ENCODE results near the gene PRDX5. TPM values are rescaled to one million over a fixed set of nuclear protein-coding genes. Genes with fewer than 3 reads are reported as not detected.

PRDX5 gene
- total and polyA plus RNA-seq, 4 donors: 66.8 to 201 (median 135) TPM

- no peak for DNase-seq (ENCODE audit: low spot score)
- no peak for TF ChIP-seq FOXA1 (IDR thresholded peaks at IDR 0.05)
- no peak for TF ChIP-seq REST (IDR thresholded peaks at IDR 0.05)
- no peak for TF ChIP-seq ATF3 (IDR thresholded peaks at IDR 0.05)
- TF ChIP-seq TAF1 (conservative IDR thresholded peaks at IDR 0.05): no peak
- no peak for TF ChIP-seq ZBTB33 (IDR thresholded peaks at IDR 0.05)
- TF ChIP-seq FOXA2 (IDR thresholded peaks at IDR 0.05): no peak
- no peak for TF ChIP-seq CTCF (IDR thresholded peaks at IDR 0.05; ENCODE audit: low read depth, low read length, missing input control)
- TF ChIP-seq SP1 (IDR thresholded peaks at IDR 0.05): no peak
- TF ChIP-seq EGR1 (IDR thresholded peaks at IDR 0.05; ENCODE audit: low read depth in 2 of 2): no peak
- no peak for TF ChIP-seq MAX (IDR thresholded peaks at IDR 0.05)
- no peak for TF ChIP-seq GABPA (IDR thresholded peaks at IDR 0.05 in 1 of 2, conservative IDR thresholded peaks at IDR 0.05 in 1 of 2)
- no peak for TF ChIP-seq JUND (IDR thresholded peaks at IDR 0.05)
- no peak for TF ChIP-seq RXRA (IDR thresholded peaks at IDR 0.05)
- 94% methylated on average over 7 of the region's 7 CpGs for WGBS
Measured at GRCh38 chr11:64349025-64349387, 31.1 kb downstream of the PRDX5 start.

GRCh38 chr11:64349404-64349803, 31.5 kb downstream of the PRDX5 start:
- no peak overlapping the region for H3K9ac ChIP-seq (ENCODE audit: low read depth in 1 of 2, low read length in 2 of 2)
- no peaks in the 10 kb centered on the region for H3K9me3 ChIP-seq (ENCODE audit: control insufficient read depth in 4 of 4, low read length in 3 of 4)
- H3K27me3 ChIP-seq (ENCODE audit: control insufficient read depth in 4 of 4, insufficient read depth in 4 of 4, low read length in 3 of 4): no peaks in the 10 kb centered on the region
- WGBS: 93% methylated on average over 11 of the region's 11 CpGs
- no peaks in the 10 kb centered on the region for H3K36me3 ChIP-seq (ENCODE audit: control insufficient read depth in 4 of 4, insufficient read depth in 3 of 4, low read depth in 1 of 4, low read length in 3 of 4)
- H3K27ac ChIP-seq (ENCODE audit: low read depth in 1 of 2, low read length in 2 of 2): no peak overlapping the region
- H3K4me3 ChIP-seq (ENCODE audit: low read depth in 1 of 3, low read length in 3 of 3): no peak overlapping the region
- TF ChIP-seq MAX (IDR thresholded peaks at IDR 0.05): no peak
- no peak for TF ChIP-seq EGR1 (IDR thresholded peaks at IDR 0.05; ENCODE audit: low read depth in 2 of 2)
- no peak for TF ChIP-seq RAD21 (IDR thresholded peaks at IDR 0.05)
- TF ChIP-seq REST (IDR thresholded peaks at IDR 0.05): no peak
- DNase-seq (ENCODE audit: low spot score): no peak
- H3K4me1 ChIP-seq (ENCODE audit: control insufficient read depth in 4 of 4, insufficient read depth in 4 of 4, low read length in 3 of 4): peaks cover 0 to 8% (median 4%) of the 10 kb centered on the region in 4 donors

More at GRCh38 chr11:64349025-64349387, 31.1 kb downstream of the PRDX5 start:
- H3K9me3 ChIP-seq (ENCODE audit: control insufficient read depth in 4 of 4, low read length in 3 of 4): no peaks in the 10 kb centered on the region
- H3K36me3 ChIP-seq (ENCODE audit: control insufficient read depth in 4 of 4, insufficient read depth in 3 of 4, low read depth in 1 of 4, low read length in 3 of 4): no peaks in the 10 kb centered on the region
- H3K27ac ChIP-seq (ENCODE audit: low read depth in 1 of 2, low read length in 2 of 2): no peak overlapping the region
- peaks cover 0 to 7% (median 3%) of the 10 kb centered on the region in 4 donors for H3K4me1 ChIP-seq (ENCODE audit: control insufficient read depth in 4 of 4, insufficient read depth in 4 of 4, low read length in 3 of 4)
- H3K9ac ChIP-seq (ENCODE audit: low read depth in 1 of 2, low read length in 2 of 2): no peak overlapping the region
- no peak overlapping the region for H3K4me3 ChIP-seq (ENCODE audit: low read depth in 1 of 3, low read length in 3 of 3)
- no peaks in the 10 kb centered on the region for H3K27me3 ChIP-seq (ENCODE audit: control insufficient read depth in 4 of 4, insufficient read depth in 4 of 4, low read length in 3 of 4)
